Measurements from ENCODE around the gene RPS6KA5. TPM values are rescaled to one million over a fixed set of nuclear protein-coding genes. Genes with fewer than 3 reads are reported as not detected.

Gene RPS6KA5
- total RNA-seq, 1 experiment from 2014 or later: 24.2 TPM

- no TSS peak for BruUV-seq (replicated peaks)
- Histone ChIP-seq H3K36me3 (ENCODE audit: control insufficient read depth in 1 of 2, insufficient read depth in 2 of 2, low read length in 2 of 2) (no peaks in the 10 kb centered on the region), H2AFZ (ENCODE audit: low read depth, low read length, poor library complexity, severe bottlenecking) (no peak overlapping the region), H3K9ac (ENCODE audit: low read length) (no peak overlapping the region), H3K4me2 (ENCODE audit: low read length) (no peak overlapping the region), H3K9me3 (ENCODE audit: control insufficient read depth in 1 of 2, insufficient read depth in 1 of 2, low read depth in 1 of 2, low read length in 2 of 2) (no peaks in the 10 kb centered on the region; a peak in 2 of 4 replicates), H3K79me2 (ENCODE audit: insufficient read depth, low read length) (peaks cover 9% of the 10 kb centered on the region; the same call in 1 of the 2 replicates), H3K9me2 (ENCODE audit: insufficient read depth) (no peaks in the 10 kb centered on the region), H3K27ac (ENCODE audit: low read depth, low read length) (no peak overlapping the region), H3K4me3 (replicated peaks in 1 of 2; ENCODE audit: low read depth in 1 of 2, low read length in 2 of 2) (no peak overlapping the region), H4K20me1 (ENCODE audit: insufficient read depth) (no peaks in the 10 kb centered on the region), H3K27me3 (ENCODE audit: insufficient read depth, low read length) (no peaks in the 10 kb centered on the region), H3K4me1 (ENCODE audit: control insufficient read depth in 1 of 2, insufficient read depth in 2 of 2, low read length in 2 of 2) (peaks cover 2 to 14% of the 10 kb centered on the region in 2 experiments; a peak in 2 of 4 replicates)
- RAD21 ChIA-PET (ENCODE audit: low non-redundant PET in 1 of 2, low total read pairs in 2 of 2, uncharacterized antibody in 2 of 2, unreplicated experiment in 2 of 2): no interaction called here
- intact Hi-C loops (cut with micrococcal nuclease): no loop called here
- CTCF ChIA-PET: no interaction called here
- no peak for TF ChIP-seq EGR1 (IDR thresholded peaks at IDR 0.05; ENCODE audit: low read depth)
- no peak for TF ChIP-seq MAX (IDR thresholded peaks at IDR 0.05)
- no peak for TF ChIP-seq JUND (IDR thresholded peaks at IDR 0.05)
- no peak for TF ChIP-seq CEBPB (IDR thresholded peaks at IDR 0.05; ENCODE audit: low read depth)
- TF ChIP-seq ZBTB33 (IDR thresholded peaks at IDR 0.05; ENCODE audit: extremely low read depth, insufficient replicate concordance, low read length): no peak
- TF ChIP-seq ZNF274 (IDR thresholded peaks at IDR 0.05; ENCODE audit: low read depth, low read length): no peak
- TF ChIP-seq CTCF (IDR thresholded peaks at IDR 0.05 in 2 of 3, conservative IDR thresholded peaks at IDR 0.05 in 1 of 3; ENCODE audit: borderline replicate concordance in 1 of 3, insufficient read depth in 1 of 3, low read depth in 2 of 3, low read length in 2 of 3): no peak
- no peak for TF ChIP-seq SIN3A (IDR thresholded peaks at IDR 0.05; ENCODE audit: low read depth)
- POLR2A ChIA-PET: no interaction called here
- DNase-seq (ENCODE audit: low read depth, low spot score): no peak
- no peak for ATAC-seq
These were observed 240.6 kb downstream of the RPS6KA5 start for GRCh38 chr14:90819734-90820393.

Measured in HCT116 (cell line).